IMR-90 (cell line): ENCODE measurements around the gene DENR. TPM values are rescaled to one million over a fixed set of nuclear protein-coding genes. Genes with fewer than 3 reads are reported as not detected.

Experiments used
- microRNA-seq, 2 experiments: library from miRNA; stranded (forward) in 1 of 2; unstranded in 1 of 2; fragments of 10-50 nt in 1 of 2; fragments of <30 nt in 1 of 2; gene quantifications in 1 of 2; microRNA quantifications in 1 of 2; one replicate each; pipeline versions ENCODE3 to v1.1.0; 2013 to 2020; ENCODE audit not compliant: insufficient read depth in 1 of 2, insufficient read length in 1 of 2, unreplicated experiment in 1 of 2
- polyA plus RNA-seq, 3 experiments: library from polyadenylated mRNA; depleted of rRNA; stranded (reverse); fragments of >200 nt; gene quantifications; 2 replicates each; pipeline ENCODE4 v1.2.3, GENCODE V29; 2012; ENCODE audit warnings: low replicate concordance in 1 of 3
- small RNA-seq, 5 experiments: library from RNA; depleted of rRNA; stranded (forward); fragments of <200 nt; gene quantifications; one replicate each; pipeline ENCODE3, GENCODE V24; 2012
- total RNA-seq: library from RNA; depleted of rRNA; stranded (reverse); fragments of >200 nt; gene quantifications from 2 replicates; pipeline ENCODE4 v1.2.3, GENCODE V29; 2012; rRNA removed

The DENR gene
- total and polyA plus RNA-seq, 2 of the 4 experiments (the other 2 are of a cell fraction): 8.2 to 24.5 TPM

Small RNA genes within 50 kb of the gene (microRNA-seq; reads per million reads assigned to microRNA genes)
- gene AC026333.2 (ENCODE audit: insufficient read depth, insufficient read length) (not detected), gene RF00019 (ENCODE audit: insufficient read depth, insufficient read length) (not detected)

Small RNA genes within 50 kb of the gene (small RNA-seq; reads per million reads assigned to genes)
- gene AC026333.2 (0 reads per million in 5 experiments), gene RF00019 (0 reads per million in 5 experiments)

Other genes with a start within 250 kb of the DENR start
- 18.6 and 41.7 TPM in 2 replicates for gene RSRC2, start 225.9 kb upstream of the DENR start, total RNA-seq
- 31.5 and 32.1 TPM in 2 replicates for gene RSRC2, start 225.9 kb upstream of the DENR start, polyA plus RNA-seq (2012; rRNA removed)
- 23.7 and 32.8 TPM in 2 replicates for gene KNTC1, start 225.6 kb upstream of the DENR start, total RNA-seq
- 16.6 and 16.7 TPM in 2 replicates for gene KNTC1, start 225.6 kb upstream of the DENR start, polyA plus RNA-seq (2012; rRNA removed)
- gene HCAR2, start 49.5 kb upstream of the DENR start, total RNA-seq: not detected in 2 replicates
- gene HCAR2, start 49.5 kb upstream of the DENR start, polyA plus RNA-seq (2012; rRNA removed): not detected in 2 replicates
- not detected in 2 replicates for gene HCAR3, start 36.0 kb upstream of the DENR start, total RNA-seq
- not detected in 2 replicates for gene HCAR3, start 36.0 kb upstream of the DENR start, polyA plus RNA-seq (2012; rRNA removed)
- gene HCAR1, start 22.0 kb upstream of the DENR start, total RNA-seq: under 0.01 TPM in 1 of 2 replicates, not detected in the other
- gene HCAR1, start 22.0 kb upstream of the DENR start, polyA plus RNA-seq (2012; rRNA removed): 0.03 TPM in 2 replicates
- 0.18 and 0.28 TPM in 2 replicates for gene CCDC62, start 21.7 kb downstream of the DENR start, total RNA-seq
- gene CCDC62, start 21.7 kb downstream of the DENR start, polyA plus RNA-seq (2012; rRNA removed): 0.09 and 0.10 TPM in 2 replicates
- gene HIP1R, start 82.6 kb downstream of the DENR start, total RNA-seq: 9.7 and 13.8 TPM in 2 replicates
- gene HIP1R, start 82.6 kb downstream of the DENR start, polyA plus RNA-seq (2012; rRNA removed): 18.5 and 20.7 TPM in 2 replicates
- gene VPS37B, start 143.3 kb downstream of the DENR start, total RNA-seq: 8.6 and 13.9 TPM in 2 replicates
- 25.7 and 29.9 TPM in 2 replicates for gene VPS37B, start 143.3 kb downstream of the DENR start, polyA plus RNA-seq (2012; rRNA removed)
- gene ABCB9, start 213.6 kb downstream of the DENR start, total RNA-seq: 5.6 and 7.2 TPM in 2 replicates
- 7.8 and 8.3 TPM in 2 replicates for gene ABCB9, start 213.6 kb downstream of the DENR start, polyA plus RNA-seq (2012; rRNA removed)
- 4.3 and 4.7 TPM in 2 replicates for gene OGFOD2, start 222.4 kb downstream of the DENR start, total RNA-seq
- gene OGFOD2, start 222.4 kb downstream of the DENR start, polyA plus RNA-seq (2012; rRNA removed): 18.2 and 19.0 TPM in 2 replicates
- 161 and 205 TPM in 2 replicates for gene ARL6IP4, start 227.9 kb downstream of the DENR start, total RNA-seq
- gene ARL6IP4, start 227.9 kb downstream of the DENR start, polyA plus RNA-seq (2012; rRNA removed): 254 and 258 TPM in 2 replicates